HG03045 (cell line): Measurements from ENCODE around the gene NTSR1.
"Not testable (repeated sequence)": the region's sequence is repeated elsewhere in the genome, so short reads cannot be mapped to it uniquely, and the experiment has no call there.

Experiments
- ATAC-seq: cut with Tn5 transposase; IDR thresholded peaks from one replicate; pipeline ENCODE4 v1.9.1; 2021; ENCODE audit warnings: mild to moderate bottlenecking, moderate library complexity; ENCODE audit not compliant: unreplicated experiment

The NTSR1 gene

GRCh38 chr20:62671765-62672164, 36.9 kb upstream of the NTSR1 start:
- no peak for ATAC-seq

- ATAC-seq: no peak
Measured at GRCh38 chr20:62674370-62674769, 34.3 kb upstream of the NTSR1 start.

- ATAC-seq: no peak
Measured at GRCh38 chr20:62675156-62675876, 33.3 kb upstream of the NTSR1 start.

DNA sequence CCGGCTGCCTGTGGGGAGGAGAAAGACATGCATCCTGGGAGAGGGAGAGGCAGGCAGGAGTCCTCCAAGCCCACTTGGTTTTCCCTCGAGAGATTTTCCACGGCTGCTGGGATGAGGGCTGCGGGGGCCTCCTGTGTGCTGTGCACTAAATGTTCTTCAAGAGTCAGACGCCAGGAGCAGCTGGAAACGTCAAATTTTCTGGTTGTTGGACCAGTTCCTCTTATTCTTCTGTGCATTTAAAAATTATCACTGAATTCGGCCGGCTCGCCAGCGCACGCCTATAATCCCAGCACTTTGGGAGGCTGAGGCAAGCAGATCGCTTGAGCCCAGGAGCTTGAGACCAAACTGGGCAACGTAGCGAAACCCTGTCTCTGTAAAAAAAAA, 32.8 kb upstream of the NTSR1 start:
- no peak for ATAC-seq

- no peak for ATAC-seq
Measured at GRCh38 chr20:62676976-62677375, 31.7 kb upstream of the NTSR1 start.

DNA sequence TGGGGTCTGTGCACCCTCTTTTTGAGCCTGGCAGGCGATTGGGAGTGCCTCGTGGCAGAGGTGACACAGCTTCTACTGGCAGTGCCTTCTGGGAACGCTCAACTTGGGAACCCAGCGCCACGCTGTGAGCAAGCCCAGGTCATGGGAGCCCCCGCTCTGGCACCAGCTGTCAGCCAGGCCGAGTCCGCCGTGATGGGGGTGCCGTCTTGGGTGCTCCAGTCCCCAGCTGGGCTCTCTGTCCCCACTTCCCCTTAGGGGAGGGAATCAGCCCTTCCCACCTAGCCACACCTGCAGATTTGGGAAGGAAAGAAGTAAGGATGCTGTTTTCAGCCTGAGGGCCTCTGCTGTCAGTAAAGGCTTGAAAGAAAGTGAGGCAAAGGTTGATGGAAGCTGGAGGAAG, 31.0 kb upstream of the NTSR1 start:
- no peak for ATAC-seq

DNA sequence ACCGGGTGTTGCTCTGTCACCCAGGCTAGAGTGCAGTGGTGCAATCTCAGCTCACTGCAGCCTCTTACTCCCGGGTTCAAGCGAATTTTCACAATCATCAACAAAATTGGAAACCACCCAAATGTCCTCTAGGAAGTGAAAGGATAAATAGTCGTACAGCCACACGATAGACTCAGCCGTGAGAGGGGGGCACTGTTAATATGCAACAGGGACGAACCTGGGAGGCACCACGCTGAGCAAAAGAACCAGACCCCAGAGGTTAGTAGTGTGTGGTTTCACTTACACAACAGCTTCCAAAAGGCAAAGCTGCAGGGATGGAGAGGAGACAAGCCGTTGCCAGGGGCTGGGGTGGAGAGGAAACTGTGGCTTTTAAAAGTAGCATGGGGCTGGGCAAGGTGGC, 30.1 kb upstream of the NTSR1 start:
- ATAC-seq: no peak

DNA sequence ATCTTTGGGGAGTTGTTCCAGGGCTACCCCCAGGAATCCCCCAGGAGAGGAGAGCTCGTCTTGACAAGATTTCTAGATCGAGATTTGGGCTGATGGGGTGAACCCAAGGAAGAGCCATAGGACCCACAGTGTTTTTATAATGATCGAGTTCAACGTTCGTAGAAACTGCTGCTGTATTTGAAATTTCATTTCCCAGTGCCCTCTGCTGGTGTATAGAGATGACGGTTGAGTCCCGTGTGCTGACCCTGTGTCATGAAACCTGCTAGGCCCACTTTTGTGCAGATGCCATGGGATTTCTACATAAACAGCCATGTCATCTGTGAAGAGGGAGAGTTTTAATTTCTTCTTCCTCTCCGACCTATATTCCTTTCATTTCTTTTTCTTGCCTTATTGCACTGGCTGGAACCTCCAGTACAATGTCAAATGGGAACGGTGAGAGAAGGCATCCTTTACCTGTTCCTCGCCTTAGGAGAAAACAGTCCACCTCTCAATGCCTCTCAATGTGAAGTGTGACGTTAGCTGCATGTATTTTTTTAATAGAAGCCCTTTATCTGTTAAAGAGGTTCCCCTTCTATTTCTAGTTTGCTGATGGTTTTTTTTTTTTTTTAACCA, 28.6 kb upstream of the NTSR1 start:
- no peak for ATAC-seq

- no peak for ATAC-seq
Measured at GRCh38 chr20:62682912-62683517, 25.6 kb upstream of the NTSR1 start.

- ATAC-seq: not testable (repeated sequence)
Measured at GRCh38 chr20:62683660-62684322, 24.8 kb upstream of the NTSR1 start.

DNA sequence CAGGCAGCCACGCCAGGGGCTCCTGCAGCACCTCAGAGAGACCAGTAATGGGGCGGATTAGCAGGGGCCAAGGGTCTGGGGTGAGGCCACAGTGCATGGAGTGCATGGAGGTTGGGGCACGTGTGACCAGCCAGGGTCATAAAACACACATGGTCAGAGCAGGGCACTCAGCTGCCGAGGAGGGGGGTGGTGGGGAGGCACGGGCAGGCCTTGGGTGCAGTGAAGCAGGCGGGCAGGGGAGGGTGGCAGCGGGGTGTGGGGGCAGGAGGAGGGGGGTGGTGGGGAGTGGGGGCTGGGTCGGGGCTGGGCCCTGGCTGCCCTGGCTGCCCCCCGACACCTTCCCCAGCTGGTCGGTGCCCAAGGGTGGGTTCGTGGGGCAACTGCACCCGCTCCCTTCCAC, 23.7 kb upstream of the NTSR1 start:
- ATAC-seq: no peak

- no peak for ATAC-seq
Measured at GRCh38 chr20:62685781-62686555, 22.7 kb upstream of the NTSR1 start.

- no peak for ATAC-seq
Measured at GRCh38 chr20:62686869-62687830, 21.5 kb upstream of the NTSR1 start.

DNA sequence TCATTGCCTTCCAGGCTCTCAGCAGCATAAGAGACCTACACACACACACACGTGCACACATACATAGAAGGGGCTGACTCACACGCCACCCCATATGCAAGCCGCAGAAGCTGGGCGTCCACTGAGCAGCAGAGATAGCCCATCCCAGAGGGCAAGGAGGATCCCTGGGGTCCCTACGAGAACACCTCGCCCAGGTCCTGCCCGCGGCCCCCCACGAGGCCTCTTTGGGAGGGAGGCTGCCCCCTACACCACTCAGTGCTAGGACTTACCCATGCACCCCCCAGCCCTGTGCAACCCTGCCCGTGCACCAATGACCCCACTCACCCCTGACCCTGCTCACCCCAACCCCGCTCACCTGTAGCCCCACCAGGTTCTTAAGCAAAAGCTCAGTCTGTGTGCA, 20.6 kb upstream of the NTSR1 start:
- no peak for ATAC-seq

GRCh38 chr20:62688855-62689460, 19.7 kb upstream of the NTSR1 start:
- no peak for ATAC-seq

DNA sequence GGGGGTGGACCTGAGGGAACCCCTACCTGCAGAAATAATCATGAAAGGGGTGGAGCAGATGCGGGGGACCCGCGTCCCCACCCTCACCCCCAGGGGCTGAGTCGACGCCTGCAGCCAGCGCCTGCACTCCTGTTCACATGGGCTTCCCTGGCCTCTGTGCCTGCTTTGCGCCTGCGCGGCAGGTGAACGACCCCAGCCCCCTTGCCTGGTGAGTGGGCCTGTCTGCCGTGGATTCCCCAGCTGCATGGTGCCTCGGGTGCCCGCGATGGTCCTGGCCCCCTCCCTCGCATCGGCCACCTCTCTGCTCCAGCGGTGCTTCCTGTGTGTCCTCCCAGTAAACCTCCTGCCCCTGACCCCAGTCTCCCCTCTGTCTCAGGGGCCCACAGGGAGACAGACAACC, 18.8 kb upstream of the NTSR1 start:
- no peak for ATAC-seq

DNA sequence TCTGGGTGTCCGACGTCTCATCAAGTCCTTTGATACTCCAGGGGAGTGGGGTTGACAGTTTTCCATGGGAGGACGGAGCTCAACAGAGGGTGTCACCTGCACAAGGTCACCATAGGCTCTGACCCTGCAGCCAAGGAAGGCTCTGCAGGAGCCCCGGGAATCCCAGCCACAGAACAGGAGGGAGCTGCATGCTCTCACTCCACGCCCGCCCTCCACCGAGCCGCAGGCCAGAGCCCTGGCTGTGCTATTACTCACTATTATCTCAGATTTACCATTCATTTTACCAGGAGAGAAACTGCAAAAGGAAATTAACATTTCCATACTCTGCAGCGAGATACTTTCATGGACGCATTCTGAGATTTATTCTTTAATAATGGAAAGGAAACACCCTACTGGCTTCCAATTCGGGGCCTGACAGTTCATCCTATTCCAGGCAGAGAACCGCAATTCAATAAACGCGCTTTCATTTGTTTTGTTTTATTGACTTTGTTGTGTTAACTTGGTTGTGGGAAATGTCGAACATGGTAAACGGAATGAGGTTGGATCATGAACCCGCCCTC, 18.3 kb upstream of the NTSR1 start:
- no peak for ATAC-seq

- ATAC-seq: no peak
Measured at GRCh38 chr20:62691487-62691886, 17.1 kb upstream of the NTSR1 start.

GRCh38 chr20:62692176-62692575, 16.5 kb upstream of the NTSR1 start:
- no peak for ATAC-seq
